GM15510 (cell line): ENCODE data around the gene C1orf21.

Experiments
- POLR2A ChIP-seq: IDR thresholded peaks from 3 replicates; pipeline ENCODE4 v1.6.1; 2011; ENCODE audit warnings: borderline replicate concordance; ENCODE audit not compliant: insufficient read length; ENCODE audit errors: extremely low read depth

Gene C1orf21

GRCh38 chr1:184376369-184376768, 10.5 kb upstream of the C1orf21 start:
- TF ChIP-seq POLR2A: no peak

- no peak for TF ChIP-seq POLR2A
Observed at GRCh38 chr1:184379111-184379752, 7.6 kb upstream of the C1orf21 start.

GRCh38 chr1:184380468-184380867, 6.4 kb upstream of the C1orf21 start:
- TF ChIP-seq POLR2A: no peak

DNA sequence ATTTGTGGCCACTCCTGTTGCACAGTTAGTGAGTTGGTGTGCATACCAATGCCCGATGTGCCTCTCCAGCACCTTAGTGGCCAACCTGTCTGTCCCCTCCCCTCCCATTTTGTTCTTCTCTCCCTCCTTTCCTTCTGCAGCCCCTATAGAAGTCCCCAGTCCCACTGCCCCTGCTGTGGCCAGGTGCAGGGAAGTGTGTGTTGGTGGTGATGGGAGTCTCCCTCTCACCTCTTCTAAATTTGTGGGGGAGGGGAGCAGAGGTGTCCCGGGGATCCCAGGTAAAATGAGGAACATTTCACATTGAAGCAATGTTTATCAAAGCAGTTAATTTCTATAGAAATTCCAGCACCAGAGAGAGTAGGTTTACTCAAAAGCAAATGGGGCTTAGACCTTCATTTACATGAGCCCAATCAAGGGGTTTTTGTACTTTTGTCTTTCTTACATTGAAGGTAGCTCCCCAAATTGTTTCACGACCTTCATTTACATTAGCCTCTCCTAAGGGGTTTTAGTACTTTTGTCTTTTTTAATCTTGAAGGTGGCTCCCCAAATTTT, 3.0 kb upstream of the C1orf21 start:
- no peak for TF ChIP-seq POLR2A

DNA sequence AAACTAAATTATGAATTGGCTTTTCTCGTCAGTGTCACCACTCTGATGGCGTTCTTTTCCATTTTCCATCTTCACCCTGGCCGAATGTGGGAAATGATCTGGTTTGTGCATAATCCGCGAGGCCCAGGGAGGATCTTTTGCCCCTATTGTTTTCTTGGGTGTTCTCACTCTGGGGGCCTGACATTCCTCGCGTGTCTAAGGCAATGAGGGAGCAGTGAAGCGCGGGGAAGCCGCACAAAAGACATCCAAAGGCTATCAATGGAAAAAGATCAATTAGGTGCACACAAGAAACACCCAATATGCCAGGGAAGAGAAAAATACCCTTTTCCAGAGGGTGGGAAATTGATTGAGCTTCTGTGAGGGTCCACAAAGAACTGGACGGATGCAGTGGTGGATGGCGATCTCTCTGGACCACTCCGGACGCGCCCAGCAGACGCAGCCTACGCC, 941 bp upstream of the C1orf21 start:
- no peak for TF ChIP-seq POLR2A

- no peak for TF ChIP-seq POLR2A
Observed at GRCh38 chr1:184387069-184387475, 243 bp downstream of the C1orf21 start.

DNA sequence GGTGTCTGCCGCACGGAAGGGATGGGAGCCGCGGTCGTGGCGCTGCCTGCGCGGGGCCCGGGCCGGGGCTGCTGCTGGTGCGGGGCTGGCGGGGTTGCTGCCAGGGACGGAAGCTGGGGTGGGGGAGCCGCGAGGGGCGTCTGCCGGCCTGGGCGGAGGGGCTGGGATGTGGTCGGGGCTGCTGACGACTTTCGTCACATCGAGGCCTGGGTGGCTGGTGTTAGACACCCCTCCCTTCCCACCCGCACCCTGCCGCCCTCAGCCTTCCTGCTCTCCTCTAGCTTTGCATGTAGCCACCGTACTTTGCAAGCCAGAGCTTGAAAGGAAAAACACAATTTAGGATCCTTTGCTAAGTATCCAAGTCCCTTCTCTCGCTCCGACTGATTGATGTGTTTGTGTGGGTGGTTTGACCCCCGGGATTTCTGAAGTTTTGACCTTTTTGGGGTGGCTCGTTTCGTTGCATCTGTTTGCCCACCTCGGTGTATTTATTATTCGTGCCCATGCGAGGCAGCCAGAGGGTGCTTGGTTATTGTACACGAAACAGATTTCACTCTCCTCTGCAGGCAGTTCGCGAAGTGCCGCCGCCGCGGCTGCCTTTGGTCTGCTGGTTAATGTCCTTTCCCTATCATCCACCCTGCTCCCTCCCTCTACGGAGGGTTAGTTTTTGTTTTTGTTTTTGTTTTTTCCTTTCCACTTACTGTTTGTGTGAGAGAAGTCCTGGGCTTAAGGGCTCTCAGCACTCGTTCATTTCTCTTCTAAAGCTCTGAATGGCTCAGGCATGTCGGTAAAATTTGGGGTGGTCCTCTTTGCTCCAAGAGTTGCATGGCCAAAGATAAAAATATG, 868 bp downstream of the C1orf21 start:
- no peak for TF ChIP-seq POLR2A

GRCh38 chr1:184388319-184388889, 1.6 kb downstream of the C1orf21 start:
- TF ChIP-seq POLR2A: no peak

- TF ChIP-seq POLR2A: no peak
Observed at GRCh38 chr1:184388971-184389370, 2.1 kb downstream of the C1orf21 start.

DNA sequence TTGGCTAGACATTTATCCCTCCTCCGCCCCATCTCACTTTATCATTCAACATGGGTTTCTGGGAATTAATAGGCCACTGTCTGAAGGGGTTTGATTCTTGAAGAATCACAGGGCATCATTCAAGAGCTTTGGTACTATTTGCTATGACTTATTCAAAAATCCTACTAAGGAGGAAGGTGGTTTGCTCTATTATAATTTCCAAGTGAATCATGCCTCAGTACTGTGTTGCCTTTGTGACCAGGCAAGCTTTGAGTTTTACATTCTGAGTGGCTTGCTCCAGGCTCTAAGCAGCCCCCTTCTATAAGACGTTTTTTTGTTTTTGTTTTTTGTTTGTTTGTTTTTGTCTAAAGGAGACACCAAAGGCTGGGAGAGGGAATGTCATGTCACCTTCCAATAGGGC, 2.6 kb downstream of the C1orf21 start:
- TF ChIP-seq POLR2A: no peak

DNA sequence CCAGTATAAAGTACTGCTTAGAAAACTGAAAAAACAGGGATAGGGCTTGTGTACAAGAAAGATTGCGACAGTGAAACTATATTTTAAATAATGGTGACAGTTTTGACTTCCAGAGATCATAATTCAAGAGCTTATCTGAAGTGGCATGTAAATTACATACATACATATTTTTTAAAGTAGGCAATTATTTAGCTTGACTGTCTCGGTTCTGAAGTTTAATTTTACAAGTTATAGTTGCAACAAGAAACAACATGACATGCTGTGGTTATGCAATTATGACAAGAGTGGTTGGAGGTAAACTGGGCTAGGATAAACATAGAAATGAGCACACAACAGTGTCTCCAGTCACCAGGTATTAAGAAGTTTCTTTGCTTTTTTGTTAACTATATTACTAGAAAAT, 4.1 kb downstream of the C1orf21 start:
- TF ChIP-seq POLR2A: no peak

DNA sequence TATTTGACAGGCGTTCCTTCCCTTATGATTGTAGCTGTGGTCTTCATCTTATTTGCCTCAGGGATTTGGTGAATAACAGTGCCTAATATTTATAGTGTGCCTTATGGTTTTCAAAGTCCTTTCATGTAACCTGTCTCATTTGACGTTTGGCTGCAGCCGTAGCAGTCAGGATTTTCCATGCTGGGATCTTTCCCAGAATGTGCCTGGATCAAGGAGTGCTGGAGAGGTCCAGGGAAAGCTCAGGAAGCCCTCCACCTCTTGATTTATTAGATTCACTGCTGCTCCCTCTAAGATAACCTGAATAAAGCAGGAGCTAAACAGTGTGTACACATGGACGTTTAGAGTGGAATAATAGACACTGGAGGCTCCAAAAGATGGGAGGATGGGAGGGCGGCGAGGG, 5.2 kb downstream of the C1orf21 start:
- TF ChIP-seq POLR2A: no peak

DNA sequence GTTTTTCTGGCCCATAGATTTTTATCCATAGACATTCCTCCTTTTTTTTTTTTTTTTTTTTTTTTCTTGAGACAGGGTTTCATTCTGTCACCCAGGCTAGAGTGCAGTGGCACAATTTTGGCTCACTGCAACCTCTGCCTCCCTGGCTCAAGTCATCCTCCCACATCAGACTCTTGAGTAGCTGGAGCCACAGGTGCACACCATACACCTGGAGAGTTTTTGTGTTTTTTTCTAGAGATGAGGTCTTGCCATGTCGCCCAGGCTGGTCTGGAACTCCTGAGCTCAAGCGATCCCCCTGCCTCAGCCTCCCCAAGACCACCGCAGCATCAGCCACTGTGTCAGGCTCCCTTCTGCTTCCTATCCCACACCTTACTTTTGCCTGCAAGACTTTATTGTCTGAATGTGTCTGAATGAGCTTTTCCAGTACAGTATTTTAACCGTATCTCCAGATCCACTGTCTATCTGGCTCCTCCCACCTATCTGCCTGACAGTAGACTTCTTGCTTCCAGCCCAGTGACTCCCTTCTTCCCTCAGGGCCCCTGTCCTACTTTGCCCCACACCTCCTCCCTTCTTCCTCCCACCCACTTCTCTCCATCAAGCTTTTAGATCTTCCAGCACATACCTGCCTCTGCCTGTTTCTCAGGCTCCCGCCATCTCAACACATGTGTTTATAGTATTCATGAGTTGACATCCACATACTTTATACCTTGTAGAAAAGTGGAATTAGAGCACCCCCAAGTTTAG, 6.1 kb downstream of the C1orf21 start:
- TF ChIP-seq POLR2A: no peak

- no peak for TF ChIP-seq POLR2A
Observed at GRCh38 chr1:184393962-184394361, 7.1 kb downstream of the C1orf21 start.

GRCh38 chr1:184395370-184395769, 8.5 kb downstream of the C1orf21 start:
- no peak for TF ChIP-seq POLR2A
